Measurements from ENCODE around the gene VMP1.

The VMP1 gene

DNA sequence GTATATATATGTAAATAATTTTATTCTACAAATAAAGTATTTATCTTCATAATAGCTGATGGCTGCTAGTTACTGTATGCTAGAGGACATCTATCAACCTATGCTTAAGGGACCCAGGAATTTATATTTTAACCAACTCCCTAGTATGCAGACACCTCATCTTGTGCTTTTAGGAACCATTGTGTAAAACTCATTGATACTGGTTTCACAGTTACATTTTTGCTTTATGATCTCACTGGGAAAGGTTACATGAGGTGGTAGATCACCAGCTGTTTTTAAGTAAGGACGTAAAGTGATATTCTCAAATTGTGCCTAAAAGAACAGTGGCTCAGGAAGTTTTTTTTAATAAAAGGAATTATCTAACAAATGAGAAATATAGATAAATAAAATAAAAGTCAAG is 56.4 kb downstream of the VMP1 start:
- no peak for DNase-seq (ENCODE audit: low read depth)
- TF ChIP-seq, protein P1, sequence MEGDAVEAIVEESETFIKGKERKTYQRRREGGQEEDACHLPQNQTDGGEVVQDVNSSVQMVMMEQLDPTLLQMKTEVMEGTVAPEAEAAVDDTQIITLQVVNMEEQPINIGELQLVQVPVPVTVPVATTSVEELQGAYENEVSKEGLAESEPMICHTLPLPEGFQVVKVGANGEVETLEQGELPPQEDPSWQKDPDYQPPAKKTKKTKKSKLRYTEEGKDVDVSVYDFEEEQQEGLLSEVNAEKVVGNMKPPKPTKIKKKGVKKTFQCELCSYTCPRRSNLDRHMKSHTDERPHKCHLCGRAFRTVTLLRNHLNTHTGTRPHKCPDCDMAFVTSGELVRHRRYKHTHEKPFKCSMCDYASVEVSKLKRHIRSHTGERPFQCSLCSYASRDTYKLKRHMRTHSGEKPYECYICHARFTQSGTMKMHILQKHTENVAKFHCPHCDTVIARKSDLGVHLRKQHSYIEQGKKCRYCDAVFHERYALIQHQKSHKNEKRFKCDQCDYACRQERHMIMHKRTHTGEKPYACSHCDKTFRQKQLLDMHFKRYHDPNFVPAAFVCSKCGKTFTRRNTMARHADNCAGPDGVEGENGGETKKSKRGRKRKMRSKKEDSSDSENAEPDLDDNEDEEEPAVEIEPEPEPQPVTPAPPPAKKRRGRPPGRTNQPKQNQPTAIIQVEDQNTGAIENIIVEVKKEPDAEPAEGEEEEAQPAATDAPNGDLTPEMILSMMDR (conservative IDR thresholded peaks at IDR 0.05; ENCODE audit: low read depth, low read length), result no peak
- H3K4me3 ChIP-seq (ENCODE audit: low read length), result no peak overlapping the region

DNA sequence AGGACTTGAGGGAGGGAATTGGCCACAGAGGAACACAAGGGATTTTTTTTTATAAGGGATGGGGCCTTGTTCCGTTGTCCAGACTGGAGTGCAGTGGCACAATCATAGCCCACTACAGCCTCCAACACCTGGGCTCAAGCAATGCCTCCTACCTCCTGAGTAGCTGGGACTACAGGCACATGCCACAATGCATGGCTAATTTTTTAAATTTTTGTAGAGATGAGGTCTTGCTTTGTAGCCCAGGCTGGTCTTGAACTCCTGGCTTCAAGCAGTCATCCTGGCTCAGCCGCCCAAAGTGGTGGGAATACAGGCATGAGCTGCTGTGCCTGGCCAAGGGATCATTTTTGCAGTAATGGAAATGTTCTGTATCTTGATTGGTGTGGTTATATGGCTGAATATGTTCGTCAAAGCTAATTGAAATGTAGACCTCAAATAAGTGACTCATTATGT is 56.9 kb downstream of the VMP1 start:
- DNase-seq (ENCODE audit: low read depth), result no peak
- no peak overlapping the region for H3K4me3 ChIP-seq (ENCODE audit: low read length)
- TF ChIP-seq, protein P1 (conservative IDR thresholded peaks at IDR 0.05; ENCODE audit: low read depth, low read length), result no peak

DNA sequence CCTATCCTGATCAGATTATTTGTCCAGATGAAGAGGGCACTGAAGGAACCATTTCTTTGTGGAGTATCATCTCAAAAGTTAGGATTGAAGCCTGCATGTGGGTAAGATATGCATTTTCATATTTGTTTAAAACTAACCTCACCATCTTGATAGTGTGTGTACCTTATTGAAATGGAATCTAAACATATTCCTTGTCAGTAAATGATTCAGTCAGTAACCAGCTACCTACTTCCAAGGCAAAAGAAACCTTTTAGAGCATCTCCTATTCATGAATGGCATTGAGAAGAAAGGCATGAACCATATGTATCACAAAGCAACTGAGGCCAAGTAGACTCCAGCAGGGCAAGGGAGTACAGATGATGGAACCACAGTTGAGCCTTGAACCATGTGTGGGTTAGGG is 57.6 kb downstream of the VMP1 start:
- no peak overlapping the region for H3K4me3 ChIP-seq (ENCODE audit: low read length)
- DNase-seq (ENCODE audit: low read depth), result no peak
- TF ChIP-seq, protein P1 (conservative IDR thresholded peaks at IDR 0.05; ENCODE audit: low read depth, low read length), result no peak

DNA sequence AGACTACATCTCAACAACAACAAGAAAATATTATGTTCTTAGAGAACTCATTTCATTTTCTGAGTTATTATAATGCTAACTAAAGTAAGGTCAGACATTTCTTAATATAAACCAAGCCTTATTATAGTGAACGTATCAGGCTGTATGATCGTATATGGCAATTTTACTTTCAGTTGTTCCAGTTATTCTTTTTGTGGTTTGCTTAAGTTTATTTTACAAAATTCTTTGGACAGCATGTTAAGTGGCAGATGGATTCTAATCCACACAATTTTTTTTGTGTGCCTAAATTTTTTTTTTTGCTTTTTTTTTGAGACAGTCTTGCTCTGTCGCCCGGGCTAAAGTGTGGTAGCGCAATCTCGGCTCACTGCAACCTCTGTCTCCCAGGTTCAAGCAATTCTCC is 59.0 kb downstream of the VMP1 start:
- no peak overlapping the region for H3K4me3 ChIP-seq (ENCODE audit: low read length)
- no peak for DNase-seq (ENCODE audit: low read depth)
- TF ChIP-seq, protein P1 (conservative IDR thresholded peaks at IDR 0.05; ENCODE audit: low read depth, low read length), result no peak

DNA sequence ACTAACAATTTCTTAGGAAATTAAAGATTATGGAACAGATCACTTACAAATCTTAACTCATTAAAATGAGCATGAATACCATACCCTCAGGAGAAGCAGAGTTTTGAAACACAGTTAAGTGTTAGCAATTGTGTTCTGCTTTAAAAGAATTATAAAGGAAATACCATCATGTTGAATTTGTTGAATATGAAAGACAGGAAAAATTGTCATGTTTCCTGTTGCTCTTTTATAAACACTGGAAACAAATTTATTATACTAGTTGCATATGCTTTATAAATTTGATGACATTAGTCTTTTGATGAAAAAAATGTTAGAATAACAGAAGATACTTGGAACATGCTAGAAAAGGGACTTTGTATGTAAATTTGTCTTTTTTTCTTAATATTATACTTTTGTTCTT is 59.7 kb downstream of the VMP1 start:
- DNase-seq (ENCODE audit: low read depth), result no peak
- H3K4me3 ChIP-seq (ENCODE audit: low read length), result no peak overlapping the region
- TF ChIP-seq, protein P1 (conservative IDR thresholded peaks at IDR 0.05; ENCODE audit: low read depth, low read length), result no peak

DNA sequence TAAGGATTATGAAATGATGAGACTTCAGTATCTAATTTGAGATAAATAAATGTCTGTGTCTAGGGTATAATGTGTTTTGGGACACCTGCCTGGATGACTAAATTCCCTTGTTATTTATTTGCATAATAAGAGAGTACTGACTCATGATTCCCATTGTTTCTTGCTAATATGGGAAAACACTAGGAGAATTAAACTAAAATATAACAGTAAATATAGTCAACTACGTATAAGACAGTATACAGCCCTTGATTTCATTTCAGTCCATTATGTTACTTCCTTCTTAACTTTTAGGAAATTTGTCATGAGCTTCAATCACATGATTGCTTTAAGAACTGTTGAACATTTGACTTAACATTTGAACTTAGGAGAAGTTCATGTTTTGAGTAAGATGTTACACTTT is 62.4 kb downstream of the VMP1 start:
- no peak for DNase-seq (ENCODE audit: low read depth)
- TF ChIP-seq, protein P1 (conservative IDR thresholded peaks at IDR 0.05; ENCODE audit: low read depth, low read length), result no peak
- H3K4me3 ChIP-seq (ENCODE audit: low read length), result no peak overlapping the region

DNA sequence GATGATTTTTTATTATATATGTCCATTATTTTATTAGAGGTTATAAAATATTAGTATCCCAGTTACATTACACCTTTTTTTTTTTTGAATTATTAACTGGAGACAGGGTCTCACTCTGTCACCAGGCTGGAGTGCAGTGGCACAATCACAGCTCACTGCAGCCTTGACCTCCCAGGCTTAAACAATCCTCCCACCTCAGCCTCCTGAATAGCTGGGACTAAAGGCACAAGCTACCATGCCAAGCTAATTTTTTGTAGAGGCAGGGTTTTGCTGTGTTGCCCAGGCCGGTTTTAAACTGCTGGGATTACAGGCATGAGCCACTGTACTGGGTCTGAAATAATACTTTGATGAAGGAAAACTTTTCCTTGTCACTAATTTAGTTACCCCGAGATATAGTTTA is 63.6 kb downstream of the VMP1 start:
- DNase-seq (ENCODE audit: low read depth), result no peak
- no peak overlapping the region for H3K4me3 ChIP-seq (ENCODE audit: low read length)
- TF ChIP-seq, protein P1 (conservative IDR thresholded peaks at IDR 0.05; ENCODE audit: low read depth, low read length), result no peak
